Thyroid gland (tissue), 4 donors: ENCODE measurements around the gene EPHA1. TPM values are rescaled to one million over a fixed set of nuclear protein-coding genes. Genes with fewer than 3 reads are reported as not detected.
"Not testable (repeated sequence)": the region's sequence is repeated elsewhere in the genome, so short reads cannot be mapped to it uniquely, and the experiment has no call there.

ENCODE experiments used
- DNase-seq, 2 donors: peaks; one replicate each; pipeline ENCODE4 v3.0.0-alpha.2; 2019
- H3K27ac ChIP-seq, 3 donors: fragments of 200-600 bp; sonication (generic); 1 replicate in 2 of 3; 2 replicates in 1 of 3; pipeline ENCODE4 v1.5.1; 2016 to 2019; ENCODE audit warnings: mild to moderate bottlenecking in 1 of 3, moderate library complexity in 1 of 3
- H3K27me3 ChIP-seq: fragments of 200-600 bp; sonication (generic); one replicate; pipeline ENCODE4 v1.5.1; 2019
- H3K36me3 ChIP-seq, 2 donors: fragments of 200-600 bp; sonication (generic); one replicate each; pipeline ENCODE4 v1.5.1; 2016 to 2019
- H3K4me1 ChIP-seq, 2 donors: fragments of 200-600 bp; sonication (generic); one replicate each; pipeline ENCODE4 v1.5.1; 2017 to 2019
- H3K4me3 ChIP-seq, 3 donors: fragments of 200-600 bp; sonication (generic); replicated peaks in 1 of 3; 1 replicate in 2 of 3; 2 replicates in 1 of 3; pipeline ENCODE4 v1.5.1; 2016; ENCODE audit warnings: mild to moderate bottlenecking in 1 of 3
- H3K9me3 ChIP-seq: fragments of 200-600 bp; sonication (generic); one replicate; pipeline ENCODE4 v1.5.1; 2017
- POLR2A ChIP-seq, 2 donors: fragments of 450-650 bp; IDR thresholded peaks; one replicate each; pipeline ENCODE4 v1.6.1; 2017; ENCODE audit warnings: antibody characterized with exemption in 2 of 2, mild to moderate bottlenecking in 2 of 2, moderate library complexity in 1 of 2
- WGBS, 2 donors: methylation state at CpG; one replicate each; pipeline ENCODE4 v1.1.5; 2017; 5-methylcytosine and 5-hydroxymethylcytosine counted together
- intact Hi-C: fragments of 100-400 bp; cut with DNase I; formaldehyde crosslinking; loops from one replicate; pipeline ENCODE4 v1.15.1; 2023
- total RNA-seq, 4 donors: library from RNA; depleted of rRNA; stranded (reverse); fragments of >200 nt; gene quantifications; one replicate each; pipeline ENCODE4 v1.2.3, GENCODE V29; 2016
- TF ChIP-seq, protein P1 (sequence below), 6 experiments: fragments of 200-600 bp in 3 of 6; fragments of 450-650 bp in 3 of 6; sonication (generic) in 3 of 6; IDR thresholded peaks; one replicate each; pipeline ENCODE4 v1.5.1; 2016 to 2019; ENCODE audit warnings: antibody characterized with exemption in 6 of 6, mild to moderate bottlenecking in 2 of 6, inconsistent platforms in 1 of 6, moderate library complexity in 1 of 6

The EPHA1 gene
- total RNA-seq, 4 donors from 2014 or later = 7.5 to 22.4 (median 16.4) TPM

DNA sequence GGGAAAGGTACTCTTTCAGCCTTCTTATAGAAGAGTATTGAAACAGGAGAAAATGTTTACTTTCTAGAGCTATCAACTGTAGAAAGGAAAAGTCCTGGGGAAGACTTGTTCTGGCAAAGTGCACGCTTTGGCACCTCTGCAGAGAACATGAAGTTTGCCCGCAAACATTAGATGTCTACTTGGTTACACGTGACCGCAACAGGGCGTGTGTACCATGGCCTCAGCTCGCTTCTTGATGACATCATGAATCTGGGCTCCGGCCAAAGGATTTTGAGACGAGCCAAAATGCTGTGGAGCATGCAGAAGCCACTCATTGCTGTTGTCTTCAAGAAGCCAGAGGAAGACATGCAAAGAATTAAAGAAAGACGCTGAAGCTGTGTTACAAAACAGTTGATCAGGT, 26.0 kb upstream of the EPHA1 start:
- peaks cover 0 to 11% of the 10 kb centered on the region in 2 donors for H3K4me1 ChIP-seq
- peak; percentile 92 to 93 for DNase-seq
- no peaks in the 10 kb centered on the region for H3K36me3 ChIP-seq
- no peaks in the 10 kb centered on the region for H3K27me3 ChIP-seq
- no peak for TF ChIP-seq POLR2A (IDR thresholded peaks at IDR 0.05)
- TF ChIP-seq, protein P1, sequence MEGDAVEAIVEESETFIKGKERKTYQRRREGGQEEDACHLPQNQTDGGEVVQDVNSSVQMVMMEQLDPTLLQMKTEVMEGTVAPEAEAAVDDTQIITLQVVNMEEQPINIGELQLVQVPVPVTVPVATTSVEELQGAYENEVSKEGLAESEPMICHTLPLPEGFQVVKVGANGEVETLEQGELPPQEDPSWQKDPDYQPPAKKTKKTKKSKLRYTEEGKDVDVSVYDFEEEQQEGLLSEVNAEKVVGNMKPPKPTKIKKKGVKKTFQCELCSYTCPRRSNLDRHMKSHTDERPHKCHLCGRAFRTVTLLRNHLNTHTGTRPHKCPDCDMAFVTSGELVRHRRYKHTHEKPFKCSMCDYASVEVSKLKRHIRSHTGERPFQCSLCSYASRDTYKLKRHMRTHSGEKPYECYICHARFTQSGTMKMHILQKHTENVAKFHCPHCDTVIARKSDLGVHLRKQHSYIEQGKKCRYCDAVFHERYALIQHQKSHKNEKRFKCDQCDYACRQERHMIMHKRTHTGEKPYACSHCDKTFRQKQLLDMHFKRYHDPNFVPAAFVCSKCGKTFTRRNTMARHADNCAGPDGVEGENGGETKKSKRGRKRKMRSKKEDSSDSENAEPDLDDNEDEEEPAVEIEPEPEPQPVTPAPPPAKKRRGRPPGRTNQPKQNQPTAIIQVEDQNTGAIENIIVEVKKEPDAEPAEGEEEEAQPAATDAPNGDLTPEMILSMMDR (IDR thresholded peaks at IDR 0.05) = no peak
- intact Hi-C loops = no loop called here
- WGBS, 2 donors = 25 to 39% methylated on average over 9 of the region's 9 CpGs
- H3K4me3 ChIP-seq = no peak overlapping the region
- no peak overlapping the region for H3K27ac ChIP-seq
- H3K9me3 ChIP-seq = no peaks in the 10 kb centered on the region

- no peaks in the 10 kb centered on the region for H3K36me3 ChIP-seq
- H3K9me3 ChIP-seq = no peaks in the 10 kb centered on the region
- DNase-seq = no peak
- no peak overlapping the region for H3K27ac ChIP-seq
- WGBS, 2 donors = 84 to 88% methylated on average over 4 of the region's 4 CpGs
- H3K4me1 ChIP-seq = peaks cover 0 to 11% of the 10 kb centered on the region in 2 donors
- intact Hi-C loops = no loop called here
- no peak overlapping the region for H3K4me3 ChIP-seq
- TF ChIP-seq, protein P1 (IDR thresholded peaks at IDR 0.05) = no peak
- TF ChIP-seq POLR2A (IDR thresholded peaks at IDR 0.05) = no peak
- no peaks in the 10 kb centered on the region for H3K27me3 ChIP-seq
These were observed 25.1 kb upstream of the EPHA1 start for GRCh38 chr7:143433759-143434158.

DNA sequence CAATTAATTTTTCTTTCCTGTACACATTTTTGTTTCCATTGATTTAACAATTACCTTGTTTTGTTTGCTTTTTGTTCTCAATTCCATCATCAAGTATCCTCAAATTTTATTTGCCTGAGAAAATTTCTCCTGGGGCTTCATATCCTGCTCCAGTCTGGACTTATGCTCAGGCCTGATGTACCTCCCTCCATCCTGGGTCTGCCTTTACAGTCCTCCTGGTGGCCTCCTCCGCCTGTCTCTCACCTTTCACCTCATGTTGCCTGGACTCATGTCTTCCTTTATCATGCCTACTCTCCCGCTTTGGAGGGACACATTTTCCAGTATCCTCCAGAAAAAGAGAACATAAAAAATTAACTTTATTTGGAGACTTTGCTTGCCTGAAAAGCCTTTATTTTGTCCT, 22.5 kb upstream of the EPHA1 start:
- Histone ChIP-seq H3K27me3 (no peaks in the 10 kb centered on the region), H3K9me3 (no peaks in the 10 kb centered on the region), H3K36me3 (no peaks in the 10 kb centered on the region), H3K4me1 (peaks cover 0 to 11% of the 10 kb centered on the region in 2 donors), H3K27ac (no peak overlapping the region), H3K4me3 (no peak overlapping the region)
- 71 to 73% methylated on average over 2 of the region's 2 CpGs for WGBS, 2 donors
- TF ChIP-seq POLR2A (IDR thresholded peaks at IDR 0.05) = no peak
- TF ChIP-seq, protein P1 (IDR thresholded peaks at IDR 0.05) = no peak
- intact Hi-C loops = no loop called here
- no peak for DNase-seq

DNA sequence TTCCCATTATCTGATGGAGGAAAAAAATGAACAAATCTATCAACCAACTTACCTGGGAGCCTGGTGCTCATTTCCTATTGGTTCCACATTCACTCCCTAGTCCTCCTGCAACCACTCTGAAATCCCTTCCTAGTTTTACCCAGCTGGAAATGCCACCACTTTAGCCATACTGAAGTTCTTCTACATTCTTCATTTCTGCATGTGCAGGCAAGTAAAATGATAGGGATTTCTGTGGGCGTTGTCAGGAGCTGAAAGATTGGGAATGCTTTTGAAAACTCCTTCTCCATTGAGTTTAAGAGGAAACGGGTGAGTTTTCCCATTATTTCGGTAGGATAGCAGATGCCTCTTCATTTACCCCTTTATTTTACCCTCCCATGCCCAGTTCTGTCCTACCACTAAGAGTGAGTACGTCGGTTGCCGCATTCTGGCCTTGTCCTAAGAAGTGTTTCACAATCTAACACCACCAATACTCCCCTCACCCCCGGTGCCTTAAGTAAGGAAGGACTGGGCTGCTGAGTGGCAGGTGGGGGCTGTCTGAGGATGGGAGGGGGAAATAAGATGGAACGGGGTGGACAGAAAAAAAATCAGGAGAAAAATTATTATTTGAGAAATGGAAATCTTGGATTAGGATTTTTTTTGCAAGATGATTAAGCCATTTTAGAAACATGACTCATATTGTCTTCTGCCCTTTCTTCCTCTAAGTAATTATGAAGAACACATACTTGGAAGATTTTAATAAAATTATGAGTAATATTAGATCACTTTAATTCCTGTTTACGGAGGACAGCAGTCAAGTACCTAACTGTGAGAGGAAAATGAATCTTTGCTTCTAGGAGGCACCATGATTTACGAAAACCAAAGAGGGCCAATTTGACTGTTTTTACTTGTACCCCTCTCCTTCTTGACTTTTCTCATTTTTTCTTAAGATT, 21.4 kb upstream of the EPHA1 start:
- no peak overlapping the region for H3K27ac ChIP-seq
- no peaks in the 10 kb centered on the region for H3K9me3 ChIP-seq
- TF ChIP-seq, protein P1 (IDR thresholded peaks at IDR 0.05) = no peak
- TF ChIP-seq POLR2A (IDR thresholded peaks at IDR 0.05) = no peak
- intact Hi-C loops = no loop called here
- DNase-seq = no peak
- H3K27me3 ChIP-seq = no peaks in the 10 kb centered on the region
- WGBS, 2 donors = 84 to 90% methylated on average over 10 of the region's 10 CpGs
- no peak overlapping the region for H3K4me3 ChIP-seq
- no peaks in the 10 kb centered on the region for H3K36me3 ChIP-seq
- H3K4me1 ChIP-seq = peaks cover 0 to 8% of the 10 kb centered on the region in 2 donors

DNA sequence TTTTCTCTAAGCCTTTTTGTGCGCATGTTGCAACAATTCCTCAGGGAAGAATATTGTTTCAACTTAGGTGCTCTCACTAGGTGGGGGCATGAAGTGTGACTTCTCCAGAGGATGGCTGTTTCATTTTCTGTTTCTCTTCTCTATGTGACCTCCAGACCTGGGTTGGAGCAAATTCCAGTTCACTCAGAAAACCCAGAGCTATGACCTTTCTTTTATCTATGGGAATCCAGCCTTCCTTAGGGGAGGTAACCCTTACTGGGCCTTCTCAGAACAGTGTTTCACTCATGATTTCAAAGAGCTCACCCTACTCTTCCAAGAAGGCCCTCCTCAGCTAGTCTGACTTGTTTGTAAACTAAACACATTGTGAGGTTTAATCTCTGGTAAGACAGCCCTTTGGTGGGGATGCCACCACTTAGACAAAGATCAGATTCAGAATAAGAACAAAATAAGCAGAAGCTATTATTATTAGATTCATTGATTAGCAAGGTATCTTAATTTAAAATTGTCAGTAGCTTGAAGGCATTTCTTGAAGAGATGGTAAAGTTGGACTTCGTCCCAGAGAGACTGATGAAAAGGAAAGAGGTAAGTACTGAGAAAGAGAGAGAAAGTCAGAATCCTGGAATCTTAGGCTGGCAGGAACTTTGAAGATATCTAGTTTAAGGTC, 18.0 kb upstream of the EPHA1 start:
- H3K4me1 ChIP-seq = no peaks in the 10 kb centered on the region
- H3K27me3 ChIP-seq = no peaks in the 10 kb centered on the region
- no peaks in the 10 kb centered on the region for H3K9me3 ChIP-seq
- 90 to 92% methylated on average over 2 of the region's 2 CpGs for WGBS, 2 donors
- H3K36me3 ChIP-seq = no peaks in the 10 kb centered on the region
- DNase-seq = no peak
- TF ChIP-seq, protein P1 (IDR thresholded peaks at IDR 0.05) = no peak
- TF ChIP-seq POLR2A (IDR thresholded peaks at IDR 0.05) = no peak
- no peak overlapping the region for H3K4me3 ChIP-seq
- intact Hi-C loops = no loop called here
- no peak overlapping the region for H3K27ac ChIP-seq

DNA sequence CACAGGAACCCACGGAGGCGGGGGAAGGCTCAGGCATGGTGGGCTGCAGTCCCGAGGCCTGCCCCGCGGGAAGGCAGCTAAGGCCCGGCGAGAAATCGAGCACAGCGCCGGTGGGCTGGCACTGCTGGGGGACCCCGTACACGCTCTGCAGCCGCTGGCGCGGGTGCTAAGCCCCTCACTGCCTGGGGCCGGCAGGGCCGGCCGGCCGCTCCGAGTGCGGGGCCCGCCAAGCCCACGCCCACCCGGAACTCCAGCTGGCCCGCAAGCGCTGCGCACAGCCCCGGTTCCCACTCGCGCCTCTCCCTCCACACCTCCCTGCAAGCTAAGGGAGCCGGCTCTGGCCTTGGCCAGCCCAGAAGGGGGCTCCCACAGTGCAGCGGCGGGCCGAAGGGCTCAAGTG, 15.8 kb upstream of the EPHA1 start:
- H3K27ac ChIP-seq, H3K36me3 ChIP-seq, H3K4me1 ChIP-seq, DNase-seq, H3K27me3 ChIP-seq, intact Hi-C loops, H3K9me3 ChIP-seq, H3K4me3 ChIP-seq: not testable (repeated sequence)
- WGBS, 2 donors = 97 to 100% methylated on average over 19 of the region's 34 CpGs
